ENCODE results near the gene BORCS8.

DNA sequence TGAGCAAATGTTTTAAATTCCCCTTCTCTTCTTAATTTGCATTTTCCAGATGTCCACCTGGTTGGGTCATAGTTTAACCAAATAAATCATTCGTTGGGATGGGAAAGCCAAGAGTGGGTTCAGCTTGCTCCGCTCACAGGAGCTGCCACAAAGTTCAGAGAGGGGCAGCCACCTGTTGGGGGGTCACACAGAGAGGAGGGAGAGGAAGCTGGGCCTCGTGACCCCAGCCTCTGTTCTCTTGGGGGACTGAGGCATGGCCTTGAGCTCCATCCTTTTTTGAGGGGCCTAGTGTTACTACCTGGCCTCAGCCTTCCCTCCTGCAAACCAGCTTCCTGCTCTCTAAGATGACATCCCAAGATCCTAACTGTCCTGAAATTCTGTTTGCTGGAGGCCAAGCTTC is 24.3 kb downstream of the BORCS8 start:
- TF ChIP-seq POLR2A (IDR thresholded peaks at IDR 0.05), result no peak
- TF ChIP-seq, protein P1, sequence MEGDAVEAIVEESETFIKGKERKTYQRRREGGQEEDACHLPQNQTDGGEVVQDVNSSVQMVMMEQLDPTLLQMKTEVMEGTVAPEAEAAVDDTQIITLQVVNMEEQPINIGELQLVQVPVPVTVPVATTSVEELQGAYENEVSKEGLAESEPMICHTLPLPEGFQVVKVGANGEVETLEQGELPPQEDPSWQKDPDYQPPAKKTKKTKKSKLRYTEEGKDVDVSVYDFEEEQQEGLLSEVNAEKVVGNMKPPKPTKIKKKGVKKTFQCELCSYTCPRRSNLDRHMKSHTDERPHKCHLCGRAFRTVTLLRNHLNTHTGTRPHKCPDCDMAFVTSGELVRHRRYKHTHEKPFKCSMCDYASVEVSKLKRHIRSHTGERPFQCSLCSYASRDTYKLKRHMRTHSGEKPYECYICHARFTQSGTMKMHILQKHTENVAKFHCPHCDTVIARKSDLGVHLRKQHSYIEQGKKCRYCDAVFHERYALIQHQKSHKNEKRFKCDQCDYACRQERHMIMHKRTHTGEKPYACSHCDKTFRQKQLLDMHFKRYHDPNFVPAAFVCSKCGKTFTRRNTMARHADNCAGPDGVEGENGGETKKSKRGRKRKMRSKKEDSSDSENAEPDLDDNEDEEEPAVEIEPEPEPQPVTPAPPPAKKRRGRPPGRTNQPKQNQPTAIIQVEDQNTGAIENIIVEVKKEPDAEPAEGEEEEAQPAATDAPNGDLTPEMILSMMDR (IDR thresholded peaks at IDR 0.05), result no peak

Data from ovary (tissue), 3 donors.